ENCODE results near the gene SERPINB1. TPM values are rescaled to one million over a fixed set of nuclear protein-coding genes. Genes with fewer than 3 reads are reported as not detected.

Gene SERPINB1
- total and polyA plus RNA-seq, 9 of the 15 experiments (the other 6 are each of a cell fraction or from before 2014, with no cell fraction given): 33.9 to 108 (median 63.8) TPM

GRCh38 chr6:2834262-2834661 is 7.4 kb downstream of the SERPINB1 start (continued):
- TF ChIP-seq ZBTB26 (CRISPR knock-in tag; IDR thresholded peaks at IDR 0.05) (peak; percentile 69; the same call in 1 of the 2 replicates), ZNF311 (CRISPR knock-in tag; IDR thresholded peaks at IDR 0.05) (no peak), ZNF184 (CRISPR knock-in tag; IDR thresholded peaks at IDR 0.05) (no peak), HIVEP1 (CRISPR knock-in tag; IDR thresholded peaks at IDR 0.05) (no peak), NUFIP1 (IDR thresholded peaks at IDR 0.05; ENCODE audit: partially characterized antibody) (no peak), ZFP1 (CRISPR knock-in tag; IDR thresholded peaks at IDR 0.05) (no peak), ZNF282 (CRISPR knock-in tag; IDR thresholded peaks at IDR 0.05) (no peak), ATF7 (IDR thresholded peaks at IDR 0.05) (no peak), AFF4 (CRISPR knock-in tag; IDR thresholded peaks at IDR 0.05) (no peak), RFX7 (CRISPR knock-in tag; IDR thresholded peaks at IDR 0.05) (no peak), SMARCB1 (IDR thresholded peaks at IDR 0.05; ENCODE audit: insufficient read length, low read depth) (no peak)
- TF ChIP-seq, protein P1, sequence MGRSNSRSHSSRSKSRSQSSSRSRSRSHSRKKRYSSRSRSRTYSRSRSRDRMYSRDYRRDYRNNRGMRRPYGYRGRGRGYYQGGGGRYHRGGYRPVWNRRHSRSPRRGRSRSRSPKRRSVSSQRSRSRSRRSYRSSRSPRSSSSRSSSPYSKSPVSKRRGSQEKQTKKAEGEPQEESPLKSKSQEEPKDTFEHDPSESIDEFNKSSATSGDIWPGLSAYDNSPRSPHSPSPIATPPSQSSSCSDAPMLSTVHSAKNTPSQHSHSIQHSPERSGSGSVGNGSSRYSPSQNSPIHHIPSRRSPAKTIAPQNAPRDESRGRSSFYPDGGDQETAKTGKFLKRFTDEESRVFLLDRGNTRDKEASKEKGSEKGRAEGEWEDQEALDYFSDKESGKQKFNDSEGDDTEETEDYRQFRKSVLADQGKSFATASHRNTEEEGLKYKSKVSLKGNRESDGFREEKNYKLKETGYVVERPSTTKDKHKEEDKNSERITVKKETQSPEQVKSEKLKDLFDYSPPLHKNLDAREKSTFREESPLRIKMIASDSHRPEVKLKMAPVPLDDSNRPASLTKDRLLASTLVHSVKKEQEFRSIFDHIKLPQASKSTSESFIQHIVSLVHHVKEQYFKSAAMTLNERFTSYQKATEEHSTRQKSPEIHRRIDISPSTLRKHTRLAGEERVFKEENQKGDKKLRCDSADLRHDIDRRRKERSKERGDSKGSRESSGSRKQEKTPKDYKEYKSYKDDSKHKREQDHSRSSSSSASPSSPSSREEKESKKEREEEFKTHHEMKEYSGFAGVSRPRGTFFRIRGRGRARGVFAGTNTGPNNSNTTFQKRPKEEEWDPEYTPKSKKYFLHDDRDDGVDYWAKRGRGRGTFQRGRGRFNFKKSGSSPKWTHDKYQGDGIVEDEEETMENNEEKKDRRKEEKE (IDR thresholded peaks at IDR 0.05; ENCODE audit: borderline replicate concordance in 1 of 2, control insufficient read depth in 1 of 2, low read depth in 2 of 2, low read length in 1 of 2): peak in 1 of 2 experiments; percentile 33; a peak in 1 of 4 replicates
- TF ChIP-seq, protein P2, sequence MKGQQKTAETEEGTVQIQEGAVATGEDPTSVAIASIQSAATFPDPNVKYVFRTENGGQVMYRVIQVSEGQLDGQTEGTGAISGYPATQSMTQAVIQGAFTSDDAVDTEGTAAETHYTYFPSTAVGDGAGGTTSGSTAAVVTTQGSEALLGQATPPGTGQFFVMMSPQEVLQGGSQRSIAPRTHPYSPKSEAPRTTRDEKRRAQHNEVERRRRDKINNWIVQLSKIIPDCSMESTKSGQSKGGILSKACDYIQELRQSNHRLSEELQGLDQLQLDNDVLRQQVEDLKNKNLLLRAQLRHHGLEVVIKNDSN (CRISPR knock-in tag; IDR thresholded peaks at IDR 0.05): no peak
- TF ChIP-seq, protein P3, sequence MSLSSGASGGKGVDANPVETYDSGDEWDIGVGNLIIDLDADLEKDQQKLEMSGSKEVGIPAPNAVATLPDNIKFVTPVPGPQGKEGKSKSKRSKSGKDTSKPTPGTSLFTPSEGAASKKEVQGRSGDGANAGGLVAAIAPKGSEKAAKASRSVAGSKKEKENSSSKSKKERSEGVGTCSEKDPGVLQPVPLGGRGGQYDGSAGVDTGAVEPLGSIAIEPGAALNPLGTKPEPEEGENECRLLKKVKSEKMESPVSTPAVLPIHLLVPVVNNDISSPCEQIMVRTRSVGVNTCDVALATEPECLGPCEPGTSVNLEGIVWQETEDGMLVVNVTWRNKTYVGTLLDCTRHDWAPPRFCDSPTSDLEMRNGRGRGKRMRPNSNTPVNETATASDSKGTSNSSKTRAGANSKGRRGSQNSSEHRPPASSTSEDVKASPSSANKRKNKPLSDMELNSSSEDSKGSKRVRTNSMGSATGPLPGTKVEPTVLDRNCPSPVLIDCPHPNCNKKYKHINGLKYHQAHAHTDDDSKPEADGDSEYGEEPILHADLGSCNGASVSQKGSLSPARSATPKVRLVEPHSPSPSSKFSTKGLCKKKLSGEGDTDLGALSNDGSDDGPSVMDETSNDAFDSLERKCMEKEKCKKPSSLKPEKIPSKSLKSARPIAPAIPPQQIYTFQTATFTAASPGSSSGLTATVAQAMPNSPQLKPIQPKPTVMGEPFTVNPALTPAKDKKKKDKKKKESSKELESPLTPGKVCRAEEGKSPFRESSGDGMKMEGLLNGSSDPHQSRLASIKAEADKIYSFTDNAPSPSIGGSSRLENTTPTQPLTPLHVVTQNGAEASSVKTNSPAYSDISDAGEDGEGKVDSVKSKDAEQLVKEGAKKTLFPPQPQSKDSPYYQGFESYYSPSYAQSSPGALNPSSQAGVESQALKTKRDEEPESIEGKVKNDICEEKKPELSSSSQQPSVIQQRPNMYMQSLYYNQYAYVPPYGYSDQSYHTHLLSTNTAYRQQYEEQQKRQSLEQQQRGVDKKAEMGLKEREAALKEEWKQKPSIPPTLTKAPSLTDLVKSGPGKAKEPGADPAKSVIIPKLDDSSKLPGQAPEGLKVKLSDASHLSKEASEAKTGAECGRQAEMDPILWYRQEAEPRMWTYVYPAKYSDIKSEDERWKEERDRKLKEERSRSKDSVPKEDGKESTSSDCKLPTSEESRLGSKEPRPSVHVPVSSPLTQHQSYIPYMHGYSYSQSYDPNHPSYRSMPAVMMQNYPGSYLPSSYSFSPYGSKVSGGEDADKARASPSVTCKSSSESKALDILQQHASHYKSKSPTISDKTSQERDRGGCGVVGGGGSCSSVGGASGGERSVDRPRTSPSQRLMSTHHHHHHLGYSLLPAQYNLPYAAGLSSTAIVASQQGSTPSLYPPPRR (CRISPR knock-in tag; IDR thresholded peaks at IDR 0.05; ENCODE audit: borderline replicate concordance): no peak
